GM19467 (cell line): ENCODE data around the gene SPACA4.

Experiments used
- ATAC-seq: cut with Tn5 transposase; IDR thresholded peaks from one replicate; pipeline ENCODE4 v1.9.1; 2021; ENCODE audit warnings: mild to moderate bottlenecking, moderate library complexity; ENCODE audit not compliant: unreplicated experiment

Gene SPACA4

GRCh38 chr19:48646722-48647216 is 40.2 kb downstream of the SPACA4 start:
- ATAC-seq: no peak

DNA sequence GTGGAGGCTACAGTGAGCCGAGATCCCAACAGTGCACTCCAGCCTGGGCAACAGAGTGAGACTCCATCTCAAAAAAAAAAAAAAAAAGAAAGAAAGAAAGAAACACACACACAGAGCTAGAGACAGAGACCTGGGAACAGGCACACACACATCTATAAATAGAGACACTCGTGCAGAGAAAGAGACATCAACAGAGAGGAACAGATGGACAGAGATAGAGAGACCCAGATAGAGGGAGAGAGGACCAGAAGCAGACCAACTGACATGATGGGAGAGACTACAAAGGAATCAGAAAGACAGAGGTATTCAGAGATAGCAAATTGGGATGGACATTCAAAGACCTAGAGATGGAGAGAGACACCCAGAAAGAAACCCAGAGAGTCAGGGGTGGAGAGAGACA is 41.6 kb downstream of the SPACA4 start:
- ATAC-seq: no peak

- ATAC-seq: no peak
Measured at GRCh38 chr19:48650974-48651682, 44.6 kb downstream of the SPACA4 start.

GRCh38 chr19:48651683-48652048 is 45.1 kb downstream of the SPACA4 start:
- no peak for ATAC-seq

DNA sequence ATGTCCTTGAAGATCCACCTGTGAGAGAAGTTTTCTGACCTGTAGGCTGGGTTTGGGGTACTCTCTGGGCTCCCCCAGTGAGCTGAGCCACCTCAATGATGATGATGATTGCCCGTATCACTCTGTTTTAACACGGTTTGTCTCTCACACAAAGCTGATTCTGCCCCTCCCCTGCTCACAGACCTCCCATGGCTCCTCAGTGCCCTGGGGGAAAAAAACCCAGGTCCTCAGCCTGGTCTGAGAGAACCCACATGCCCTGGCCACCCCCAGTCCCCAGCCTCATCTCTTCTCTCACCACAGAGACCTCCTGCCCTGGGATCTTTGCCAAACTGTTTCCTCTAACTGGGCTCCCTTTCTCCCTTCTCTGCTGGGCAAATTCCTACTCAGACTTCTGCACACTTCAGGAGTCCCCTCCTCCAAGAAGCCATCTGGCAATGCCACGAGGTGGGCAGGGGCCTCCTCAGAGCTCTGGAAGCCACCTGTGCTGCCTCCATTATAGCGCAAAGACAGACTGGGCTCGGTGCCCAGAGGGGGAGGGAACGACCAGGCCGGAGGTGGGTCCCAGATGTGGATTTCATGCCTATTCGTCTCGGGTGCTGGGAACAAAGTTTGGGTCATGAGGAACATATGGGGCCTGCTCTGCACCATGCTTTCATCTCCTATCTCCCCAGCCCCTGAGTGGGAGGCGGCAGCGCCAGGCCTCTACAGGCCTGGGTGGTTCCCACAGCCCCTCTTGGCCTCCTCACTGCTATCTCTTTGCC is 47.9 kb downstream of the SPACA4 start:
- no peak for ATAC-seq

DNA sequence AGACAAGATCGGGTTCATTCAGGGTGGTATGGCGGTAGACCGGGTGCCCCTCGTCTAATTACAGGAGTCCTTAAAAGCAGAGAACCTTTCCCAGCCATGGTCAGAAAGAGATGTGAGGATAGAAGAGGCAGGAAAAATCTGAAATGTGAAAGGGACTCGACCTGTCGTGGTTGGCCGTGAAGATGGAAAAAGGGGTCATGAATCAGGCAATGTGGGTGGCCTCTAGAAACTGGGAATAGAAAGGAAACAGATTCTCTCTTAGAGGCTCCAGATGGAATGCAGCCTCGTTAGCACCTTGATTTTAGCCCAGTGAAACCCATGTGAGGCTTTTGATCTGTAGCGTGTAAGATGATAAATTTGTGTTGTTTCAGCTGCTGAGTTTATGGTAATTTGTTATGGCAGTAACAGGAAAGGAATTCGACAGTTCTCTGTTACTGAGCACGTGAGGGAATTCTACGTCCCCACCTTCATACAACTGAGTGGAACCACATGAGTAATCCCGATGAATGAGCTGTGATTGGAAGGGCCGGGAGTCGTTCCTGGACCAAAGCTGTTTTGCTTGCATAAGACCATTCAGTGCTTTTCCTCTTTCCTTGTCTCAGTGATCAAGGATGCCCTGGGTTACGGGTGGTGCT is 50.4 kb downstream of the SPACA4 start:
- no peak for ATAC-seq
